ACHN (cell line): ENCODE data around the gene PAK6.

Experiments
- DNase-seq: peaks from one replicate; pipeline ENCODE4 v3.0.0-alpha.2; 2015
- in situ Hi-C: cut with HindIII; loops from 2 replicates; pipeline ENCODE4 v1.10.0; 2017; ENCODE audit warnings: low sequenced_read_pairs, low pct_ligation_motif_present, low pct_unique_long_range_greater_than_20kb

Gene PAK6

GRCh38 chr15:40282869-40283614, 44.2 kb downstream of the PAK6 start, which contains the start of gene ANKRD63:
TSS of gene ANKRD63 (minus strand) at chr15:40283064. CDS start at chr15:40282586, 478 bp downstream.
- no peak for DNase-seq
- in situ Hi-C loops: no loop called here

- in situ Hi-C loops: no loop called here
- no peak for DNase-seq
These were observed 44.9 kb downstream of the PAK6 start for GRCh38 chr15:40283615-40284300.

GRCh38 chr15:40285151-40285550, 46.3 kb downstream of the PAK6 start:
- DNase-seq: no peak
- in situ Hi-C loops: no loop called here

- in situ Hi-C loops: no loop called here
- no peak for DNase-seq
These were observed 46.7 kb downstream of the PAK6 start for GRCh38 chr15:40285554-40286011.

GRCh38 chr15:40286061-40286532, 47.2 kb downstream of the PAK6 start:
- in situ Hi-C loops: no loop called here
- no peak for DNase-seq

- in situ Hi-C loops: no loop called here
- DNase-seq: no peak
These were observed 47.9 kb downstream of the PAK6 start for GRCh38 chr15:40286794-40287193.

GRCh38 chr15:40287505-40287904, 48.6 kb downstream of the PAK6 start:
- in situ Hi-C loops: no loop called here
- no peak for DNase-seq

- no peak for DNase-seq
- in situ Hi-C loops: no loop called here
These were observed 49.1 kb downstream of the PAK6 start for GRCh38 chr15:40287968-40288367.

- DNase-seq: peak; percentile 42
- in situ Hi-C loops: no loop called here
These were observed 50.4 kb downstream of the PAK6 start for GRCh38 chr15:40289140-40289775.

- in situ Hi-C loops: no loop called here
- no peak for DNase-seq
These were observed 51.7 kb downstream of the PAK6 start for GRCh38 chr15:40290545-40290917.

GRCh38 chr15:40290918-40291574, 52.2 kb downstream of the PAK6 start:
- peak; percentile 66 for DNase-seq
- in situ Hi-C loops: no loop called here

- in situ Hi-C loops: no loop called here
- no peak for DNase-seq
These were observed 53.4 kb downstream of the PAK6 start for GRCh38 chr15:40292246-40292645.

- DNase-seq: no peak
- in situ Hi-C loops: no loop called here
These were observed 54.1 kb downstream of the PAK6 start for GRCh38 chr15:40293006-40293405.

- no peak for DNase-seq
- in situ Hi-C loops: no loop called here
These were observed 55.3 kb downstream of the PAK6 start for GRCh38 chr15:40293905-40294895.

GRCh38 chr15:40295297-40295696, 56.4 kb downstream of the PAK6 start:
- in situ Hi-C loops: no loop called here
- DNase-seq: no peak

GRCh38 chr15:40295877-40296560, 57.2 kb downstream of the PAK6 start:
- in situ Hi-C loops: no loop called here
- no peak for DNase-seq

GRCh38 chr15:40296561-40297230, 57.8 kb downstream of the PAK6 start:
- in situ Hi-C loops: no loop called here

More at GRCh38 chr15:40296561-40297230, 57.8 kb downstream of the PAK6 start:
- DNase-seq: no peak
